HG02759 (cell line): Measurements from ENCODE around the gene CDH23.

ENCODE experiments used
- ATAC-seq: cut with Tn5 transposase; IDR thresholded peaks from one replicate; pipeline ENCODE4 v1.9.1; 2021; ENCODE audit warnings: mild to moderate bottlenecking, moderate library complexity; ENCODE audit not compliant: unreplicated experiment

CDH23 gene

DNA sequence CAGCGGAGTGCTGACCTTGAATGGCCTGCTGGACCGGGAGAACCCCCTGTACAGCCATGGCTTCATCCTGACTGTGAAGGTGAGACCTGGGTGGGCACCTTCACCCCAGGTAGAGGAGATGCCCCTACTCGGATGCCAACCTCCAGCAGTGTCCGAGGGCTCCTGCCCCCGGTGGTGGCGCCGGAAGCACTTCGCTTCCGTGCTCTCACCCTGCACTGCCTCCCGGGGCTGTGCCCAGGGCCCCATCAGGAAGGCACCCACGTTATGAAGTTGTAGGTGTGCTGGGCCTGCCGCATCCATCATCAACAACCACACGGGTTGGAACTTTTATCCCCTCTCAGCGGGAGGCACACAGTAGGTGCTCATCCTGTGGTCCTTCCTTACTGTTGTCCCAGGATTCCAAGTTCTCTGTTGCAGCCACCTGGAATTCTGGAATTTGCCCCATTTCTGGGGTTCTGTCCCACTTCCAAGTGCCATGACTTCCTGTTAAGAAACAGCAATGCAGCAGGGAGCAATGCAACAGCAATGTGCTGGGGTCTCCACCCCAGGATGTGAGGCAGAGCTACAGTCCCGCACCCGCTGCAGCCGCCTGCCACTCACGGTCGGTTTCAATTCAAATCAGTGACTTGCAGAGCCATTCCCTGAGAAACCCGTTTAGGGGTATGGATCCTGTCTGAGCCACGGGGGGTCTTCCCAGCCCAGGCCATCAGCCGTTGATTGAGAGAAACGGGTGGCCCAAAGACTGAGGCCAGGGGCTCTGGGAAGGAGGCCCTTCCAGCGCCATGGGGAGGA, 219.0 kb downstream of the CDH23 start:
- no peak for ATAC-seq

DNA sequence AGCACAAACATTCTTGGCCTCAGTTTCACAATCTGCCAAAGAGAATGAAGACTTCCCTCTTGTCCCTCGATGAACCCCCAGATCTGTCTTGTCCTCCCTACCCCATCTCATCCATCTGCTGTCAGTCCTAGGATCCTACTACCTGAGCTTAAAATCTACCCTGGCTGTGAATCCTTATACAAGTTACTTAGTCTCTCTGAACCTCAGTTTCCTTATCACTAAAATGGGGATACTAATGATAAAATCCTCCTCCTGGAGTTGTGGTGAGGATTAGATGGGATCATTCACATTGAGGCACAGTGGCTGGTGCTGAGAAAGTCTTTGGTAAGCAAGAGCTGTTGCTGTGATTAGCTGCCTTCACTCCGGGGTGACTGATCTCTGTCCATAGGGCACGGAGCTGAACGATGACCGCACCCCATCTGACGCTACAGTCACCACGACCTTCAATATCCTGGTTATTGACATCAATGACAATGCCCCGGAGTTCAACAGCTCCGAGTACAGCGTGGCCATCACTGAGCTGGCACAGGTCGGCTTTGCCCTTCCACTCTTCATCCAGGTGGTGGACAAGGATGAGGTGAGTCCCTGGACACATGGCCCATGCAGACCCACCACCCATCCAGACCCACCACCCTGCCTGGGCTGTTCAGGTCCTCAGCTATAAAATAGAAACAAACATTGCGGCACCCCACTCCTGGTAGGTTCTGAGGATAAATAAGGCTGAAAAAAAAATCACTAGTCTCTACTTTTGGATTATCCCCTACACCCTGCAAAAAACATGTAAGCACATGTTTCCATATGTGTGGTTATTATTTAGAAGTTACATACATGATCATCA, 220.3 kb downstream of the CDH23 start:
- ATAC-seq, result no peak

- ATAC-seq, result no peak
Observed at GRCh38 chr10:71618176-71618575, 221.5 kb downstream of the CDH23 start.

- no peak for ATAC-seq
Observed at GRCh38 chr10:71618598-71618997, 221.9 kb downstream of the CDH23 start.

DNA sequence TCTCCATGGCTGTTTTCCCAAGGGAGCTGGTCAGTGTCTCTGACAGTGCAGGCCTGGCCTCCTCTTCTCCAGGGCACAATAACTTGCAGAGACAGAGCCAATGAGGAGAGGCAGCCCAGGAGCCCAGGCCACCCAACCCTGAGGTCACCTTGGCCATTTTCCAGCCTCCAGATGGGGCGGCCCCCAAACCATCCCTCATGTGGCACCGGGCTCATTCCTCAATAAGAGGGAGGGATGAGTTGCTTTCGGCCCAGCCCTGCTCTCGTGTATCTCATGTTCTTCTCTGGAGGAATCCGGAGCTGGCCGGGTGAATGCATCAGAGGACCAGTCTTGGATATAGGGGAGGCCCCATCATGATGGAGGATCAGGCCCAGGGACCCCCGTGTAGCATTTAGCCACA, 223.9 kb downstream of the CDH23 start:
- no peak for ATAC-seq

- no peak for ATAC-seq
Observed at GRCh38 chr10:71621231-71622153, 224.8 kb downstream of the CDH23 start.

- no peak for ATAC-seq
Observed at GRCh38 chr10:71622154-71622526, 225.4 kb downstream of the CDH23 start.

DNA sequence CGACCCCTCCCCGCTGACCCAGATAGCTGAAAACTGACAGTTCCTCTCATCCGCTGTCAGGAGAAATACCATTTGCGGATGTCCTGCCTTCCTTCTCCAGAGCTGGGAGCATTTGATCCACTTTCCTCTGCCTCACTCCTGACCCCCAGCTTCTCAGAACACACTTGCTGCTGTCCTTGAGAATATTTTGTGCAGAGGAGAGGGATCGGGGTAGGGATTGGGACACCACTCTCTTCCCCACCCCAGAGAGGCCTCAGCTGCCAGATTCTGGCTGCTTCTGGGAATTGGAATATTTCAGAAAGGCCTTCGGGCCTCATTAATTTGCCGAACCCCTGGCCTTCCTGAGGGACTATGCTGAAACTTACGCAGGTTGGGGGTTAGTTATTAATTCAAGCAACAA, 225.9 kb downstream of the CDH23 start:
- no peak for ATAC-seq

DNA sequence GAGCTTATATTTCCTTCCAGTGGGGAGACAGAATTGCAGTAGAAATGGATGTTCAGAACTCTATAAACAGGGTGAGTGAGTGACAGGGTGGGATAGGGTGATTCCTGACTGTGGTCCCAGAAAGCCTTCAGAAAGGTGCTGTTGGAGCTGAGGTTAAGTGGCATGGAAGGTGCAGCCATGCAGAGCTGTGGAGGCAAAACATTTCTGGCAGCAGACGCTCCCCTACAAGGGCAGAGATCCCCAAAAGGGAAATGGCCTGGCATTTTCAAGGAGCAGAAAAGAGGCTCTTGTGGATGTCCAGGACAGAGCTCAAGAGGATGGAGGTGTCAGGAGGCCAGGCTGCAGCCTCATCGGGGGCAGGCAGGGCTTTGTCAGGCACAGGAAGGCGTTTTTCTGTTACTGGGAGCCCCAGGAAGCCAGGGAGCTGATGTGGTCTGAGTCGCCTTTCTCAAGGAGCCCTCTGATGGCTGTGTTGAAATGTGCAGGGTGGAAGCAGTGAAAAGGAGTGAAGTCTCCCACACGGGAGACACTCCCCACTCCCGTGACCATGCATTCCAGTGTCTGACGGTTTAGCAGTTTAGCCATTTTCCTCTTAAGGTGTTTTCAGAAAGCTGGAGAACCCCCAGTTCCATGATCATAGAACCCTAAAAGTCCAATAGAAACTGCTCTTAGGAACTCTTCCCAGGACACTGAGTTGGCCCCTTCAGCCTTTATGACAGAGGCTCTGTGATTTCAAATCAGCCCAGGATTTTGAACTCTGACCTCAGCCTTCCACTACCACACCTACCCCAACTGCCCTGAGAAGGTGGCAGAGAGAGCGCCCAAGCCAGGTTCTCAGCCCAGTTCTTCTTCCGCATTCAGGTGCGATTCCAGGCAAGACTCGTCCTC, 226.6 kb downstream of the CDH23 start:
- ATAC-seq, result no peak

DNA sequence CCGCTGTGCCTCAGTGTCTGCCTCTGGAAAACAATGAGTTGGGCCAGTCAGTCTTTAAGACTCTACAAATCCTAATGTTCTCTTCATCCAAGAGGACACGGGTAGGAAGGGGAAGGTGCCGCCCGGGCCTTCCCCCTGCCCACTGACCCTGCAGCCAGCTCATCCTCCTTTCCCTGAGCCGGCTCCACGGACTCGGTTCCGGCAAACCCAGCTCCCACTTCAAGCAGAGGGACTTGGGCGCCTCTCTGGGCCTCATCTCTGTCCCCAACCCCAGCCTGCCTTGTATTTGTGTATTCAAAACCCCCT, 227.2 kb downstream of the CDH23 start:
- no peak for ATAC-seq

GRCh38 chr10:71625445-71626175, 228.9 kb downstream of the CDH23 start:
- ATAC-seq, result no peak

GRCh38 chr10:71627230-71627939, 230.7 kb downstream of the CDH23 start:
- no peak for ATAC-seq

DNA sequence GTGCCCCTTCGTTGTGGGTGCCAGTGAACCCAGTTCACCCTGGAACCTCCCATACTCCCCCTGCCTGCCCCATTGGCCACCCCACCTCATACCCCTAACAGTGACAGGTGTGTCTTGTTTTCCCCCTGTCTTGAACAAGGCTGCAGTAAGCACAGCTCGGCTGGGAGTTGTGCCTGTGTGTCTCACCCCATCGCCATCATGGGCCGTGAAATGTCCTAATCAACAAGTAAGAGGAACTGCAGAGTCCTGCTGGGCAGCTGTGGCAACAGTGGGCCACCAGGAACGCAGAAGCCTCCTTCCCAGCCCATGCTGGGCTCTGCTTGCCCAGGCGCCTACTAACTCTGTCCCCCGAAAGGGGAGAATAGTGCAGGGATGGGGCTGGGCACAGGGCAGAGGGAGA, 231.2 kb downstream of the CDH23 start:
- no peak for ATAC-seq

- ATAC-seq, result no peak
Observed at GRCh38 chr10:71629131-71629530, 232.4 kb downstream of the CDH23 start.

GRCh38 chr10:71630168-71630567, 233.4 kb downstream of the CDH23 start:
- no peak for ATAC-seq

DNA sequence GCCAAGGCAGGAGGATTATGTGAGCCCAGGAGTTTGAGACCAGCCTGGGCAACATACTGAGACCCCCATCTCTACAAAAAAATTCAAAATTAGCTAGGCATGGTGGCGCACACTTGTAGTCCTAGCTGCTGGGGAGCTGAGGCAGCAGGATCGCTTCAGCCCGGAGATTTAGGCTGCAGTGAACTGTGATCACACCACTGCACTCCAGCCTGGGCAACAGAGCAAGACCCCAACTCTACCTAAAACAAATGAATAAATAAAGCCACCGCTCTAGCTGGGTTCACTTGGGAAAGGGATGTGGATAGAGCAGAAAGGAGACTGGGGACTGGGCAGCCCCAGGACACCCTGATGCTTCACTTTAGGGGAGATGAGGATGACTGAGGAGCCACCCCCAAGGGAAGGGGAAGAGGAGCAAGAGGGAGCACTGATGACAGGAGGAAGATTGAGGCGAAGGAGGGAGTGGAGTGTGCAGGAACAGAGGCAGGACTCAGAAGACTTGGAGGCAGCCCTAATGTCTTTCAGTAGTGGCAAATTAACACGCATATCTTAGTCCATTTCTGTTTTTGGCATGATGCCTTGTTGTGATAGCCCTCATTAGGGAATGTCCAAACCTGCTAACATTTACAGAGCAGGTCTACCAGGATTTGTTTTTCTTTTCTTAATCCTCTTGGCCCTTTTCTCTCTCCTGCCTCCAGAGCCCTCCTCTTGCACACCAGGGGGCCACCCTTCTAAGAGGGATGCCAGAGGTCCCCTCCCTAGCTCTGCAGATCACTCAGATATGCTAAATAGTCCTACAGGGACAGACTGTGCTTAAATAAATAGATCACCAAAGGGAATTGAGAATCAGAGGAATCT, 234.5 kb downstream of the CDH23 start:
- no peak for ATAC-seq

DNA sequence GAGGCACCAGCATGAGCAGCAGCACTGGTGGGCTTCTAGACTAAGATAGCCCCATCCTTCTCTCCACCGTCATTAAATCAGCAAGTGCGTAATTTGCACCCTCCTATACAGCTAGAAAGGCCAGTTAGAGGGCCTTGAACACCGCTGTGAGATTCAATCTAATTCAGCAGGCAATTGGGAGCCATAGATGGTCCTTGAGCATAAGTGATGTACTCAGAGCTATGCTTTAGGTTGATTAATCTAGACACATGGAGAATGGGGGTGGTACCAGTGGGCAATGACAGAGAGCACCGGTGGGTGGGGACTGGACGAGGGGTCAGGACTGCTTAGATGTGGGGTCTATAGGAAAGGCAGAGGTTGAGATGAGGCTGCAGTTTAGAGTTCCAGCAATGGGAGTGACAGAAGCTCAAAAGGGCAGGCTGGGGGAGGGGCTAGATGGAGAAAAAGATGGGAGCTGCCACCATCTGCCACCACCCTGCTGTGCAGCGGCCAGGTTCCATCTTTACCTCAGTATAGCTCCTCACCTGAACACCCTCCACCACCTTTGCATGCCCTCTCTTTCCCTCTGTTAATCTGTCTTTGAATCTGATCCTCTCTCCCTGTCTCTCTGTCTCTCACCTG, 235.6 kb downstream of the CDH23 start:
- no peak for ATAC-seq
